H1 (cell line): ENCODE data around the gene MARCHF10. TPM values are rescaled to one million over a fixed set of nuclear protein-coding genes. Genes with fewer than 3 reads are reported as not detected.

Experiments used
- CTCF ChIA-PET: fragments of 300-600 bp; sonication (Branson Sonifier 250); formaldehyde crosslinking; loops from one replicate; lab custom pipeline; 2021; ENCODE audit not compliant: partially characterized antibody; lab: Charles Lee
- POLR2A ChIA-PET: fragments of 300-600 bp; sonication (Branson Sonifier 250); formaldehyde crosslinking; loops from one replicate; lab custom pipeline; 2021; ENCODE audit warnings: inconsistent platforms; ENCODE audit not compliant: partially characterized antibody; lab: Charles Lee
- DNase-seq, 2 experiments: peaks; one replicate each; pipeline versions ENCODE4 v3.0.0 to v3.0.0-alpha.2; 2010 to 2022; ENCODE audit warnings: low spot score in 2 of 2, low read depth in 1 of 2, mixed read lengths in 1 of 2
- FAIRE-seq: peaks from 2 replicates; lab custom pipeline; 2011; peaks lifted over from hg19 to GRCh38; lab: Jason Lieb, UNC
- H2AFZ ChIP-seq: 2 replicates; pipeline ENCODE4 v1.8.1; 2012; ENCODE audit warnings: low read length, inconsistent platforms
- H2AK5ac ChIP-seq: 2 replicates; pipeline ENCODE4 v1.6.1; 2013; ENCODE audit warnings: low read depth, low read length
- H2BK120ac ChIP-seq: replicated peaks from 2 replicates; pipeline ENCODE3; 2013; ENCODE audit warnings: low read depth, low read length, inconsistent platforms
- H2BK12ac ChIP-seq: 2 replicates; pipeline ENCODE4 v1.6.1; 2013; ENCODE audit warnings: low read depth, low read length
- H2BK15ac ChIP-seq: 2 replicates; pipeline ENCODE4 v1.6.1; 2013; ENCODE audit warnings: low read length
- H2BK20ac ChIP-seq: 2 replicates; pipeline ENCODE4 v1.6.1; 2013; ENCODE audit warnings: low read length
- H2BK5ac ChIP-seq: 2 replicates; pipeline ENCODE4 v1.6.1; 2013; ENCODE audit warnings: low read depth, low read length
- H3K14ac ChIP-seq: 2 replicates; pipeline ENCODE4 v1.6.1; 2013; ENCODE audit warnings: inconsistent platforms; ENCODE audit not compliant: insufficient read length
- H3K18ac ChIP-seq: 2 replicates; pipeline ENCODE4 v1.6.1; 2013; ENCODE audit warnings: low read length; ENCODE audit errors: extremely low read depth
- H3K23ac ChIP-seq: 2 replicates; pipeline ENCODE4 v1.6.1; 2013; ENCODE audit warnings: inconsistent platforms; ENCODE audit not compliant: insufficient read length
- H3K23me2 ChIP-seq: 2 replicates; pipeline ENCODE4 v1.6.1; 2013; ENCODE audit warnings: low read depth, low read length
- H3K27ac ChIP-seq: 2 replicates; pipeline ENCODE4 v1.6.1; 2011; ENCODE audit warnings: low read depth, low read length, inconsistent platforms
- H3K27me3 ChIP-seq, 4 experiments: replicated peaks in 1 of 4; 1 replicate in 1 of 4; 2 replicates in 3 of 4; pipeline versions ENCODE4 v1.6.1 to v1.8.1; 2011 to 2013; ENCODE audit warnings: low read length in 3 of 4, mild to moderate bottlenecking in 3 of 4, inconsistent platforms in 2 of 4, mixed read lengths in 2 of 4, moderate library complexity in 1 of 4; ENCODE audit not compliant: control insufficient read depth in 3 of 4, insufficient read depth in 3 of 4; ENCODE audit errors: extremely low read depth in 1 of 4
- H3K36me3 ChIP-seq, 4 experiments: 2 replicates each; pipeline versions ENCODE4 v1.6.1 to v1.8.1; 2011 to 2013; ENCODE audit warnings: mild to moderate bottlenecking in 4 of 4, low read length in 3 of 4, moderate library complexity in 2 of 4, control low read depth in 1 of 4, inconsistent platforms in 1 of 4; ENCODE audit not compliant: insufficient read depth in 4 of 4, control insufficient read depth in 2 of 4
- H3K4ac ChIP-seq: replicated peaks from 2 replicates; pipeline ENCODE3; 2013; ENCODE audit warnings: low read length, low read depth, mixed read lengths, inconsistent platforms; ENCODE audit not compliant: insufficient read length
- H3K4me1 ChIP-seq, 4 experiments: replicated peaks in 1 of 4; 1 replicate in 1 of 4; 2 replicates in 3 of 4; pipeline versions ENCODE4 v1.6.1 to v1.8.1; 2011 to 2013; ENCODE audit warnings: low read length in 3 of 4, inconsistent platforms in 2 of 4, mixed read lengths in 1 of 4; ENCODE audit not compliant: insufficient read depth in 4 of 4, control insufficient read depth in 3 of 4
- H3K4me2 ChIP-seq, 2 experiments: 2 replicates each; pipeline versions ENCODE4 v1.6.1 to v1.8.1; 2011 to 2013; ENCODE audit warnings: low read depth in 2 of 2, low read length in 2 of 2, control low read depth in 1 of 2, inconsistent platforms in 1 of 2, mild to moderate bottlenecking in 1 of 2; ENCODE audit not compliant: insufficient read depth in 1 of 2
- H3K4me3 ChIP-seq, 4 experiments: fragments of 200-600, 300-600 bp in 1 of 4; sonication (generic), shearing (Covaris generic), sonication (Bioruptor Twin) in 1 of 4; 2 replicates each; pipeline versions ENCODE4 v1.5.1 to v1.8.1; 2011 to 2016; ENCODE audit warnings: low read length in 4 of 4, low read depth in 3 of 4, control low read depth in 2 of 4, inconsistent platforms in 2 of 4, mild to moderate bottlenecking in 2 of 4, mixed read lengths in 1 of 4, moderate library complexity in 1 of 4; ENCODE audit not compliant: insufficient read depth in 2 of 4; ENCODE audit errors: extremely low read depth in 1 of 4
- H3K56ac ChIP-seq: replicated peaks from 2 replicates; pipeline ENCODE3; 2013; ENCODE audit warnings: low read depth, mild to moderate bottlenecking, mixed read lengths, low read length, inconsistent platforms; ENCODE audit not compliant: insufficient read length
- H3K79me1 ChIP-seq: 2 replicates; pipeline ENCODE4 v1.6.1; 2013; ENCODE audit warnings: low read depth, low read length, control low read depth
- H3K79me2 ChIP-seq, 2 experiments: 2 replicates each; pipeline versions ENCODE4 v1.6.1 to v1.8.1; 2012 to 2013; ENCODE audit warnings: low read length in 2 of 2, mild to moderate bottlenecking in 2 of 2, inconsistent platforms in 1 of 2; ENCODE audit not compliant: insufficient read depth in 2 of 2, control insufficient read depth in 1 of 2
- H3K9ac ChIP-seq, 4 experiments: replicated peaks in 1 of 4; 1 replicate in 1 of 4; 2 replicates in 3 of 4; pipeline versions ENCODE4 v1.6.1 to v1.8.1; 2011 to 2013; ENCODE audit warnings: low read depth in 3 of 4, low read length in 3 of 4, control low read depth in 2 of 4, mild to moderate bottlenecking in 2 of 4, moderate library complexity in 2 of 4, inconsistent platforms in 1 of 4; ENCODE audit errors: extremely low read depth in 1 of 4
- H3K9me3 ChIP-seq, 2 experiments: 2 replicates each; pipeline versions ENCODE4 v1.6.1 to v1.8.1; 2012 to 2013; ENCODE audit warnings: mild to moderate bottlenecking in 2 of 2, moderate library complexity in 2 of 2, control low read depth in 1 of 2, inconsistent platforms in 1 of 2, low read depth in 1 of 2, low read length in 1 of 2, mixed read lengths in 1 of 2; ENCODE audit not compliant: insufficient read depth in 2 of 2
- H4K20me1 ChIP-seq, 2 experiments: replicated peaks in 1 of 2; 2 replicates each; pipeline versions ENCODE3 to v1.8.1; 2011 to 2013; ENCODE audit warnings: inconsistent platforms in 2 of 2, low read length in 2 of 2, mild to moderate bottlenecking in 1 of 2; ENCODE audit not compliant: insufficient read depth in 2 of 2, control insufficient read depth in 1 of 2
- H4K5ac ChIP-seq: 2 replicates; pipeline ENCODE4 v1.6.1; 2013; ENCODE audit warnings: low read length, low read depth, mixed read lengths, inconsistent platforms; ENCODE audit not compliant: insufficient read length
- H4K8ac ChIP-seq: 2 replicates; pipeline ENCODE4 v1.8.0; 2013; ENCODE audit warnings: mild to moderate bottlenecking, moderate library complexity, low read length, inconsistent platforms; ENCODE audit not compliant: insufficient read depth; ENCODE audit errors: extremely low read depth
- H4K91ac ChIP-seq: replicated peaks from 2 replicates; pipeline ENCODE3; 2013; ENCODE audit warnings: low read length, mixed read lengths, inconsistent platforms; ENCODE audit not compliant: insufficient read length
- CBX5 ChIP-seq: fragments of 300-800, 300-1000 bp; sonication (generic); IDR thresholded peaks from 2 replicates; pipeline ENCODE4 v1.7.1; 2016; ENCODE audit warnings: antibody characterized with exemption, low read length, low read depth
- CEBPB ChIP-seq: IDR thresholded peaks from 2 replicates; pipeline ENCODE4 v1.6.1; 2012; ENCODE audit warnings: low read depth, low read length
- CHD1 ChIP-seq: IDR thresholded peaks from 2 replicates; pipeline ENCODE4 v1.6.1; 2012; ENCODE audit warnings: low read depth, low read length, improper control_type of control experiment
- CHD2 ChIP-seq: IDR thresholded peaks from 2 replicates; pipeline ENCODE4 v1.6.1; 2012; ENCODE audit warnings: low read length, improper control_type of control experiment
- CREB1 ChIP-seq: IDR thresholded peaks from 2 replicates; pipeline ENCODE4 v1.6.1; 2012; ENCODE audit warnings: inconsistent platforms
- GTF2F1 ChIP-seq: IDR thresholded peaks from 2 replicates; pipeline ENCODE4 v1.6.1; 2012; ENCODE audit warnings: low read depth, low read length, improper control_type of control experiment, borderline replicate concordance
- JUN ChIP-seq: IDR thresholded peaks from 2 replicates; pipeline ENCODE4 v1.6.1; 2011; ENCODE audit warnings: low read depth, mild to moderate bottlenecking, improper control_type of control experiment, low read length
- JUND ChIP-seq: IDR thresholded peaks from 2 replicates; pipeline ENCODE4 v1.6.1; 2011; ENCODE audit warnings: mild to moderate bottlenecking, improper control_type of control experiment, low read length
- KDM1A ChIP-seq: fragments of 200-600, 300-600 bp; sonication (generic); IDR thresholded peaks from 2 replicates; pipeline ENCODE4 v1.7.1; 2016; ENCODE audit warnings: mild to moderate bottlenecking, low read length, borderline replicate concordance
- RNF2 ChIP-seq: fragments of 200-900, 300-1000 bp; sonication (generic); IDR thresholded peaks from 2 replicates; pipeline ENCODE4 v1.7.1; 2016; ENCODE audit warnings: borderline replicate concordance, low read depth, mild to moderate bottlenecking, antibody characterized with exemption, low read length; ENCODE audit not compliant: poor library complexity, severe bottlenecking; ENCODE audit errors: missing control alignments
- RXRA ChIP-seq: IDR thresholded peaks from 2 replicates; pipeline ENCODE4 v1.6.1; 2011; ENCODE audit warnings: low read depth, mild to moderate bottlenecking, low read length, moderate library complexity; ENCODE audit not compliant: insufficient read depth
- SIRT6 ChIP-seq: IDR thresholded peaks from one replicate; pipeline ENCODE4 v1.7.1; 2012; ENCODE audit warnings: low read length, inconsistent platforms
- SP2 ChIP-seq: IDR thresholded peaks from 2 replicates; pipeline ENCODE4 v1.6.1; 2012; ENCODE audit warnings: mild to moderate bottlenecking, low read length, inconsistent platforms
- SRF ChIP-seq: IDR thresholded peaks from 2 replicates; pipeline ENCODE4 v1.6.1; 2011; ENCODE audit warnings: mild to moderate bottlenecking, low read depth, low read length, moderate library complexity
- TAF7 ChIP-seq: optimal IDR thresholded peaks from 2 replicates; pipeline ENCODE3; 2011; ENCODE audit warnings: low read depth, mild to moderate bottlenecking, inconsistent platforms, low read length, moderate library complexity, borderline replicate concordance
- TCF12 ChIP-seq: IDR thresholded peaks from 2 replicates; pipeline ENCODE4 v1.6.1; 2011; ENCODE audit warnings: low read depth, mild to moderate bottlenecking, low read length
- YY1 ChIP-seq: IDR thresholded peaks from 2 replicates; pipeline ENCODE4 v1.6.1; 2011; ENCODE audit warnings: low read depth, mild to moderate bottlenecking, low read length
- WGBS, 2 experiments: shearing (Covaris generic) in 1 of 2; methylation state at CpG; one replicate each; pipeline versions ENCODE4 v1.1.6 to v1.1.7; 2013 to 2015; ENCODE audit warnings: low lambda C conversion rate in 2 of 2, mixed read lengths in 2 of 2, inconsistent platforms in 1 of 2, low coverage in 1 of 2, missing lambda C conversion rate in 1 of 2; ENCODE audit not compliant: insufficient replicate concordance in 2 of 2, insufficient coverage in 1 of 2, insufficient read length in 1 of 2; ENCODE audit errors: extremely low coverage in 1 of 2, missing lambda C conversion rate in 1 of 2; 5-methylcytosine and 5-hydroxymethylcytosine counted together
- polyA plus RNA-seq, 7 experiments: library from polyadenylated mRNA; depleted of rRNA in 3 of 7; stranded (reverse) in 5 of 7; unstranded in 2 of 7; fragments of >200 nt in 5 of 7; fragments of 200-250 nt in 2 of 7; gene quantifications; 1 replicate in 5 of 7; 2 replicates in 1 of 7; 4 replicates in 1 of 7; pipeline versions ENCODE4 v1.2.1 to v1.2.3, GENCODE V29; 2011 to 2013; ENCODE audit warnings: missing spikeins in 2 of 7, mixed read lengths in 2 of 7
- total RNA-seq: library from RNA; stranded (reverse); fragmentation: NEBNext Ultra II Directional; extraction: Animal tissue kit (Norgen Biotek cat#: 25700); gene quantifications from 2 replicates; pipeline ENCODE4 v1.2.1, GENCODE V29; 2021

MARCHF10 gene
- total and polyA plus RNA-seq, 2 of the 8 experiments (the other 6 are each of a cell fraction or from before 2014, with no cell fraction given): 0.48 to 0.73 TPM

GRCh38 chr17:62792447-62792800 is 15.7 kb downstream of the MARCHF10 start:
- no peak overlapping the region for H3K4me2 ChIP-seq
- H3K18ac ChIP-seq: no peak overlapping the region
- DNase-seq (no peak), FAIRE-seq (no peak)
- no peak overlapping the region for H2AK5ac ChIP-seq
- no peak overlapping the region for H2BK15ac ChIP-seq
- H3K79me2 ChIP-seq: no peaks in the 10 kb centered on the region
- no peak overlapping the region for H2BK12ac ChIP-seq
- no peak overlapping the region for H3K4ac ChIP-seq
- H3K23me2 ChIP-seq: peaks cover 18% of the 10 kb centered on the region; the same call in 1 of the 2 replicates
- no peak overlapping the region for H2BK120ac ChIP-seq
- H3K9me3 ChIP-seq: no peaks in the 10 kb centered on the region; a peak in 1 of 4 replicates
- H3K27me3 ChIP-seq: no peaks in the 10 kb centered on the region
- 70% methylated on average over 1 of the region's 1 CpG; no CpG with 5 or more reads in 1 of the 2 experiments for WGBS, 2 experiments
- H3K27ac ChIP-seq: no peak overlapping the region
- H3K4me1 ChIP-seq: no peaks in the 10 kb centered on the region
- H3K36me3 ChIP-seq: no peaks in the 10 kb centered on the region
- no peak overlapping the region for H4K91ac ChIP-seq
- no peak overlapping the region for H2AFZ ChIP-seq
- H3K56ac ChIP-seq: peak overlapping the region; percentile 80
- H2BK5ac ChIP-seq: no peak overlapping the region
- CTCF ChIA-PET: no interaction called here
- H3K79me1 ChIP-seq: no peaks in the 10 kb centered on the region
- H4K8ac ChIP-seq: no peak overlapping the region
- no peak overlapping the region for H2BK20ac ChIP-seq
- no peak overlapping the region for H4K5ac ChIP-seq
- H4K20me1 ChIP-seq: peaks cover 0 to 3% of the 10 kb centered on the region in 2 experiments
- no peak overlapping the region for H3K4me3 ChIP-seq
- no peak overlapping the region for H3K14ac ChIP-seq
- POLR2A ChIA-PET: no interaction called here
- H3K23ac ChIP-seq: no peak overlapping the region
- no peak overlapping the region for H3K9ac ChIP-seq
- TF ChIP-seq KDM1A (no peak), CREB1 (no peak), CHD1 (no peak), SRF (no peak), RXRA (no peak), GTF2F1 (no peak), SP2 (no peak), CEBPB (no peak), RNF2 (no peak), TAF7 (no peak), CBX5 (no peak), JUN (no peak), SIRT6 (no peak), TCF12 (no peak), YY1 (no peak), CHD2 (no peak), JUND (no peak)
